Psoas muscle (tissue), 8 donors: ENCODE data around the gene KCTD2. TPM values are rescaled to one million over a fixed set of nuclear protein-coding genes. Genes with fewer than 3 reads are reported as not detected.

ENCODE experiments used
- ATAC-seq, 4 donors: fragments of 200-7000 bp; cut with Tn5 transposase; one replicate each; pipeline ENCODE4 v1.9.1; 2020; ENCODE audit warnings: moderate library complexity in 3 of 4, mild to moderate bottlenecking in 2 of 4
- DNase-seq, 2 donors: peaks; one replicate each; pipeline ENCODE4 v3.0.0-alpha.2; 2020
- H3K27ac ChIP-seq: fragments of 200-600 bp; one replicate; pipeline ENCODE4 v1.8.0; 2022
- H3K27me3 ChIP-seq, 3 donors: fragments of 200-600 bp in 1 of 3; one replicate each; pipeline versions ENCODE4 v1.6.1 to v1.8.0; 2013 to 2022; ENCODE audit warnings: low read length in 2 of 3, mild to moderate bottlenecking in 2 of 3, moderate library complexity in 1 of 3; ENCODE audit not compliant: insufficient read depth in 3 of 3
- H3K36me3 ChIP-seq, 2 donors: fragments of 200-600 bp in 1 of 2; one replicate each; pipeline versions ENCODE4 v1.6.1 to v1.8.0; 2013 to 2022; ENCODE audit warnings: low read depth in 1 of 2, mild to moderate bottlenecking in 1 of 2, moderate library complexity in 1 of 2; ENCODE audit not compliant: insufficient read depth in 1 of 2
- H3K4me1 ChIP-seq: fragments of 200-600 bp; one replicate; pipeline ENCODE4 v1.8.0; 2022
- H3K4me3 ChIP-seq: fragments of 200-600 bp; one replicate; pipeline ENCODE4 v1.8.0; 2022; ENCODE audit warnings: mild to moderate bottlenecking
- H3K9me3 ChIP-seq: fragments of 200-600 bp; one replicate; pipeline ENCODE4 v1.8.0; 2022
- CTCF ChIP-seq: fragments of 200-600 bp; IDR thresholded peaks from one replicate; pipeline ENCODE4 v1.8.0; 2022; ENCODE audit warnings: antibody characterized with exemption
- WGBS, 3 donors: extraction: QIAGEN DNeasy Blood & Tissue Kit; methylation state at CpG; one replicate each; pipeline versions ENCODE4 v1.1.6 to v1.1.7; 2013; 5-methylcytosine and 5-hydroxymethylcytosine counted together
- intact Hi-C, 2 donors: fragments of 100-400 bp; cut with DNase I; formaldehyde crosslinking; loops; one replicate each; pipeline versions ENCODE4 v1.11.0 to v1.14.2; 2022
- polyA plus RNA-seq, 3 donors: library from polyadenylated mRNA; stranded (reverse); fragments of 200-250 nt; gene quantifications; one replicate each; pipeline ENCODE4 v1.2.3, GENCODE V29; 2013
- total RNA-seq, 4 donors: library from RNA; stranded (reverse); fragmentation: NEBNext Ultra II Directional in 2 of 4; extraction: Animal tissue kit (Norgen Biotek cat#: 25700) in 2 of 4; gene quantifications; one replicate each; pipeline versions ENCODE4 v1.2.1 to v1.2.4, GENCODE V29; 2021 to 2023
- donor health status: healthy with polysubstance abuse.
- donor health status: DM: no; HTN: no; CAD: no; lungs with moderate emphysema.
- donor health status: Bipolar disorder and iron deficiency.
- donor health status: healthy.
- donor health status: DM: yes; HTN: yes; CAD: no.
- donor health status: DM: no; HTN: no; CAD: no.
- donor health status: DM: no; HTN: no; CAD: no.
- donor health status: DM: yes; HTN: yes; CAD: no.

KCTD2 gene
- total and polyA plus RNA-seq, 7 donors = 26.9 to 71.2 (median 34.5) TPM

- Histone ChIP-seq H3K27ac (no peak overlapping the region), H3K9me3 (no peaks in the 10 kb centered on the region), H3K36me3 (peaks cover 0 to 19% of the 10 kb centered on the region in 2 donors), H3K4me3 (no peak overlapping the region), H3K27me3 (no peaks in the 10 kb centered on the region), H3K4me1 (peaks cover 21% of the 10 kb centered on the region)
- DNase-seq (no peak), ATAC-seq (no peak)
- no peak for TF ChIP-seq CTCF
- 76 to 77% (median 77%) methylated on average over 16 of the region's 16 CpGs for WGBS, 3 donors
- intact Hi-C loops = no loop called here
These were observed 47.9 kb downstream of the KCTD2 start for GRCh38 chr17:75094871-75095399.

GRCh38 chr17:75096082-75096625 is 49.1 kb downstream of the KCTD2 start:
- Histone ChIP-seq H3K4me3 (peak overlapping the region; percentile 7), H3K36me3 (peaks cover 0 to 26% of the 10 kb centered on the region in 2 donors), H3K27me3 (no peaks in the 10 kb centered on the region), H3K9me3 (no peaks in the 10 kb centered on the region), H3K4me1 (peaks cover 14% of the 10 kb centered on the region), H3K27ac (peak overlapping the region; percentile 58)
- peak; percentile 79 to 93 (median 84) for ATAC-seq
- peak; percentile 67 to 79 for DNase-seq
- intact Hi-C loops = no loop called here
- WGBS, 3 donors = 47 to 54% (median 54%) methylated on average over 13 to 14 of the region's 14 CpGs
- no peak for TF ChIP-seq CTCF

- H3K36me3 ChIP-seq = peaks cover 0 to 26% of the 10 kb centered on the region in 2 donors
- no peak for TF ChIP-seq CTCF
- WGBS, 3 donors = 94 to 96% (median 95%) methylated on average over 6 to 7 of the region's 7 CpGs
These were observed 50.8 kb downstream of the KCTD2 start for GRCh38 chr17:75097865-75098264.

GRCh38 chr17:75098861-75099260 is 51.8 kb downstream of the KCTD2 start:
- ATAC-seq = no peak
- H3K9me3 ChIP-seq = no peaks in the 10 kb centered on the region
- H3K4me1 ChIP-seq = peaks cover 8% of the 10 kb centered on the region
- WGBS, 3 donors = 91 to 97% (median 94%) methylated on average over 7 of the region's 7 CpGs
- no peak overlapping the region for H3K4me3 ChIP-seq
- no peak for TF ChIP-seq CTCF
- H3K36me3 ChIP-seq = peaks cover 0 to 28% of the 10 kb centered on the region in 2 donors
- intact Hi-C loops = no loop called here
- no peaks in the 10 kb centered on the region for H3K27me3 ChIP-seq
- no peak for DNase-seq
- no peak overlapping the region for H3K27ac ChIP-seq

More at GRCh38 chr17:75097865-75098264, 50.8 kb downstream of the KCTD2 start:
- DNase-seq (no peak), ATAC-seq (no peak)
- H3K4me1 ChIP-seq = peaks cover 8% of the 10 kb centered on the region
- H3K27me3 ChIP-seq = no peaks in the 10 kb centered on the region
- H3K27ac ChIP-seq = no peak overlapping the region
- H3K9me3 ChIP-seq = no peaks in the 10 kb centered on the region
- H3K4me3 ChIP-seq = no peak overlapping the region
- intact Hi-C loops = no loop called here
